ENCODE results near the gene ARHGEF3.
"Not testable (repeated sequence)": the region's sequence is repeated elsewhere in the genome, so short reads cannot be mapped to it uniquely, and the experiment has no call there.

Gene ARHGEF3

DNA sequence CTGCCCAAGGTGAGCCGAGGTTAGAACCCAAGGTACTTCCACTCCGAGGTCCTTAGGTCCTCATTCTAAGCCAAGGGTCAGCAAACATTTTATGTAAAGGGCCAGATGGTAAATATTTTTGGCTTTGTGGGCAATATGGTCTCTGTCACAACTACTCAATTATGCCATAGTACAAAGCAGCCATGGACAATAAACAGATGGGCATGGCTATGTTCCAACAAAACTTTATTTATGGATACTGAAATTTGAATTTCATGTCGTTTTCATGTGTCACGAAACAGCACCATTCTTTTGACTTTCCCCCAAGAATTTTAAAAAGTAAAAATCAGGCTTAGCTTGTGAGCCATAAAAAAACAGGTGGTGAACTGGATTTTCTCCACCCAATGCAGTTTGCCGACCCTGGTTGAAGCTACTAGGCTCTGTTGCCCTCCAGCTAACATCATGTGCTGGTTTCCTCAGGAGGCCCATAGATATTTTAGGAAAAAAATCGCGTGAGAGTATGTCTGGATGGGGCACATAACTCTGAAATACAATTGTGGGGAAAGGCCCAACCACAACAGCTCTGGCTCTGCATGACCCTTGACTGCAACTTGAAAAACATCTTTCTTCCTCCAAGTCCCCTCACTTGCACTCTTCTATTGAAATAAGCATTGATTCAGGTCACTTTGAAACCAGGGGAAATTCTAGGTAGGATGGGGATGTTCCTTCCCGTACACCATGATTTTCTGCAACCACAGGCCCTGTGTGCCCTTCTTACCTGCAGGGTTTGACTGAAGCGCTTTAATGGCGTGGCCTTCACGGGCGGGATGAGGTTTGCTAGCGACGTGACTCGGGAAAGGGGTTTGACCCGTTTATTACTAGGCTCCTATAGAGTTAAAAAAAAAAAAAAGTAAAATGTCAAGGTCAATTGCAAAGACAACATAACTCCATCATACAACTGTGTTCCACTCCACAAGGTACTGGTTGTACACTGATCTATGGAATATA is 28.5 kb downstream of the ARHGEF3 start:
- DNase-seq (ENCODE audit: low spot score): no peak

GRCh38 chr3:56771376-56771775 is 30.4 kb downstream of the ARHGEF3 start:
- no peak for DNase-seq (ENCODE audit: low spot score)

- no peak for DNase-seq (ENCODE audit: low spot score)
Measured at GRCh38 chr3:56769116-56769707, 32.5 kb downstream of the ARHGEF3 start.

DNA sequence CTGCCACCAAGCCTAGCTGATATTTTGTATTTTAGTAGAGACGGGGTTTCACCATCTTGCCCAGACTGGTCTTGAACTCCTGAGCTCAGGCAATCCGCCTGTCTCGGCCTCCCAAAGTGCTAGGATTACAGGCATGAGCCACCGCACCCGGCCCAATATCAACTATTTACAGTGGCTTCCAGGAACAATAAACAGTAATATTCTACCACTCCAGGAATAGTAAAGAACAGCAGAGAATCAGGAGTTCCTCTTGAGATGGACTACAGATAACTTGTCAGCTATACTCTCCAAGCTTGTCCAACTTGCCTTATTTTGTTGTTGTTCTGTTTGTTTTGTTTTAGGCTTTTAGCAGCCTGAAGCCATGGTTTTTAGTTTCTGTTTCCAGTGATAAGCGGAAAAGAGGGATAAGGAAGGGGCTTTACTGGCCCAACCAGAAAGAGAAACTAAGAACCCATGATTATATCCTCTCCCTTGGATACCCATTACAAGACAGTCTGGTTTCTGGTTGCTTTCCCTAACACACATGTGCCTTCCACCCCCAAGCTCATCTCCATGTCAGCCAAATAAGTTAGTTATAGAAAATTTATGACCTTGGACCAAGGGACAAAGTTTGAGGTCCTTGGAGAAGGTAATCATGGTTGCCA is 36.7 kb downstream of the ARHGEF3 start:
- no peak for DNase-seq (ENCODE audit: low spot score)

DNA sequence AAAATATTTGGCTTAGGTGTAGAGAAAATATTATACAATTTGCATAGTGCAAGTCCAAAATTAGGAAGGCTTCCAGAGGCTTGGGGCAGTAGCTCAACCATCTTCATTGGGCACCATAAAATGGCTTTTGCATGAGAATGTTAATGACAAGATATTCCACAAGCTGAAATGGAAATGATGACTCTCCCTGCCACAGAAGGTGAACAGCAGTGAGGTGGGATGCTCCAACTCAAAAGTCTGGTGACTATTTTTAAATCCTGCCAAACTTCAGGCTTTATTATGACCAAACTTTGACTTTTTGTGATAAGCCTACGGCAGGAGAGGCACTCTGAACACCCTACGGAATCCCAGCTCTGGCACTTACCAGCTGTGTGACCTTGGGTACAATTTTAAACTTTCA is 37.6 kb downstream of the ARHGEF3 start:
- no peak for DNase-seq (ENCODE audit: low spot score)

DNA sequence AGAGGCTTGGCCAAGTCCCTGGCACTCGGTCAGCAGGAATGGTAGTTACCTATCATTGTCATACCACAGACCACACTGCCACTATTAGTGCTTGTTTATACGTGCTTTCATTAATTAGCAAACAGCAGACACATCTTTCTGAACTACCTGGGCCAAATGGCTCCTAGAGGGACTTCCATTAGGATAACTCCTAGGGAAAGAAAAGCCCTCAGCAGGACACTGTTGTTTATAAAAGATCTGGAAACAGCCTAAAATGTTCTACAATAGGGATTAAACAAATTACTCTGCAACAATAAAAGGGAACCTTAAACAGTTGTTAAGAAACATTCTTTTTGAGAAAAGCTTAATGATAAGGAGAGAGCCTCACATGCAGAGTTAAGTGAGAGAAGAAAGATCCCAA is 38.5 kb downstream of the ARHGEF3 start:
- DNase-seq (ENCODE audit: low spot score): no peak

- DNase-seq (ENCODE audit: low spot score): no peak
Measured at GRCh38 chr3:56762718-56763117, 39.0 kb downstream of the ARHGEF3 start.

DNA sequence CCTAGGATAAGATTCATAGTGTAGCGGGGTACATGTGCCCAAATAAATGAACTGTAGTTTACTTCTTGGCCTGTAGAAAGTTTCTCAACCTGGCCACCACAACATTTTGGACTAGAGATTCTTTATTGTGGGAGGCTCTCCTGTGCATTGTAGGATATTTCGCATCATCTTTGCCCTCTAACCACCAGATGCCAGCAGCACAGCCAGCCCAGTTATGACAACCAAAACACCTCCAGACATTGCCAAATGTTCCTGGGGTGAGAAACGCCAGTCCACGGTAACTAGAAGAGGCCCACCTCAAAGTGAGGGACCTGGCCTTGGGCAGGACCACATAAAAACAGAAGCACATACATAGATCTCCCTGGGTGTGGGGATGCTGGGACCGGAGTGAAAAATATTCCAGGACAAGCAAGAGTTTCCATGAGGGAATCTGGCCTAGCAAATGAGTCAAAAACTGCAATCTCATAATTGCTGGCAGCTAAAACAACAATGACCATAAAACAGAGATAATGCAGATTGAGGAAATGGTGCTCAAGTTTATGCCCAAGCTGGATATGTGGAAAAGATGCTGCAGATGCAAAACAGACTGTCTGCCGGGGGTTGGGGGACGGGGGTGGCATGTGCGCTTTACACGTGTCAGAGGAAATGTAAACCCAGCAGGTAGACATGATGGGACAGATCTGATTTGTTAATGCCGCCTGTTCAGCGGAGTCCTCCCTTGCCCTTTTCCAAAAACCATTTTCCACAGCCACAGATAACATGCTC is 39.7 kb downstream of the ARHGEF3 start:
- no peak for DNase-seq (ENCODE audit: low spot score)

DNA sequence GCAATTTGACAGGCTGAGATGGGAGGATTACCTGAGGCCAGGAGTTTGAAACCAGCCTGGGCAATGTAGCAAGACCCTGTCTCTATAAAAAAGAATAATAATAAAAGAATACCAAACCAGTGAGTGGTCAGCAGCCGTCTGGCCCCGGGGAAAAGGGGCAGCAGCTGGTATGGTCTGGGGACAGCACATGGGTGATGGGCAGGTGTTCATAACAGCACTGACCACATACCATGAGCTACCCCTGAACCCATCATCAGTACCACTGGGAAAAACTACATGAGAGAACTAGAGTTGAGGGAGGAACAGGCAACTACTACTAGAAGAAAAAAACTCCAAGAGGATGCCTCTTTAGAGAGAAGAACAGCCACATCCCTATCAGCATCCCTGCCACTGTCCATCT is 40.7 kb downstream of the ARHGEF3 start:
- no peak for DNase-seq (ENCODE audit: low spot score)

DNA sequence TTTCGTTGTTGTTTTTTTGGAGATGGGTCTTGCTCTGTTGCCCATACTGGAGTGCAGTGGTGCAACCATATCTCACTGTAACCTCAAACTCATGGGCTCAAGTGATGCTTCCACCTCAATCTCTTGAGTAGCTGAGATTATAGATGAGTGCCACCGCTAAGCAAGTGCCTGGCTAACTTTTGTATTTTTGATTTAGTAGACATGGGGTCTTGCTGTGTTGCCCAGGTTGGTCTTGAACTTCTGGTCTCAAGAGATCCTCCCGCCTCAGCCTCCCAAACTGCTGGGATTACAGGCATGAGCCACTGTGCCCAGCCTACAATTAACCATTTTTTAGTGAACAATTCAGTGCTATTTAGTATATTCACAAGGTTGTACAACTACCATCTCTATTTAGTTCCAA is 42.2 kb downstream of the ARHGEF3 start:
- no peak for DNase-seq (ENCODE audit: low spot score)

- no peak for DNase-seq (ENCODE audit: low spot score)
Measured at GRCh38 chr3:56758539-56758981, 43.2 kb downstream of the ARHGEF3 start.

GRCh38 chr3:56758042-56758441 is 43.7 kb downstream of the ARHGEF3 start:
- DNase-seq (ENCODE audit: low spot score): not testable (repeated sequence)

GRCh38 chr3:56754741-56755417 is 46.9 kb downstream of the ARHGEF3 start:
- DNase-seq (ENCODE audit: low spot score): no peak

DNA sequence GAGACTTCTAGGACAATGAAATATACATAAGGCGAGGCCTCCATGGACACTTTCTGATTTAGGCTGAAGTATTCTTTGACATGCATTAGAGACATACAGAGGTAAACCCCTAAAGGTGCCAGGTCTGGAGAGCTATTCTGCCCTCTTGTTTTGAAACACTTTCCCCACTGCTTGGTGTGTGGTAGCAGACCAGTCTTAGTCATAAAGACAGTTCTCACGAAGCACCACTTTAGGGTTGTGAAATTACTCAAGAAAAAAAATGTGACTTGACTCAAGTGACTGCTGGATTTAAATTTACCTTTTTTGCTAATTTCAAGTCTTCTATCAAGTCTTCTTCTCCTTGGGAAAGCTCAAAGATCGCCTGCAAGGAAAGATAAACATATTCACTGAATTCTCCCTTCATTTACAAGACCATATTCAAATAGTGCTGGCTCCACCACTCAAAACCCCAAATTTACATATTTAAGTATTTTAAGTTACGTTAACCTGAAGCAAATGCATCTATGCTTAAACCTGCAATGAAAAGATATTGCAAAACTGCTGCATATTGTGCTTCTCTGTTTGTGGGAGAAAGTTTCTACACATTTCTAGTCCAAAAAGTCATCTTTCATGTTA is 48.4 kb downstream of the ARHGEF3 start:
- no peak for DNase-seq (ENCODE audit: low spot score)

- DNase-seq (ENCODE audit: low spot score): no peak
Measured at GRCh38 chr3:56751056-56751707, 50.6 kb downstream of the ARHGEF3 start.

DNA sequence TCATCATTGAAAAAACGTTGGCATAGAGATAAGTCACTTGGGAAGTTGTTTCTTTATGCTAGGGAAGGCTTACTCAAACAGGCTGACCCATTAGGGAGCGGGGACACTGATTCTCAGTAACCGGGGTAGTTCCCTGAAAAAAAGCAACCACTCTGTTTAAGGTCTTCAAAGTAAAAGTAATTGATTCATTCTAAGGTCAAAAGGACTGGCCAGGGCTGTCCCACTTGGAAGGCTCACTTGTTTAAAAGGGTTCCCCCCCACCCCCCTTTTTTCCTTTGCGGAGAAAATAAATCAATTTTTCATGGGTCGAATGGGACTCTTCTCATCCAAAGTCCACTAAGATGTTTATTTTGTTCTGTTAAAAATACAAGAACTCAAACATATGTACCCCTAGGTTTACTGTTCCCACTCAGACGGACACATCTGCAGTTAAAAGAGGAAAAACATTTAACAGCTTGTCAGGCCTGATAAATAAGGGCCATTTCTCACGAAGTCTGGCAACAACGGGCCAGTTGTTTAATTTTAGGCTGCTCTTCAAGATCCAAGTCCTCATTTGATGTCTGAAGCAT is 53.0 kb downstream of the ARHGEF3 start:
- no peak for DNase-seq (ENCODE audit: low spot score)

- no peak for DNase-seq (ENCODE audit: low spot score)
Measured at GRCh38 chr3:56747150-56747549, 54.6 kb downstream of the ARHGEF3 start.

DNA sequence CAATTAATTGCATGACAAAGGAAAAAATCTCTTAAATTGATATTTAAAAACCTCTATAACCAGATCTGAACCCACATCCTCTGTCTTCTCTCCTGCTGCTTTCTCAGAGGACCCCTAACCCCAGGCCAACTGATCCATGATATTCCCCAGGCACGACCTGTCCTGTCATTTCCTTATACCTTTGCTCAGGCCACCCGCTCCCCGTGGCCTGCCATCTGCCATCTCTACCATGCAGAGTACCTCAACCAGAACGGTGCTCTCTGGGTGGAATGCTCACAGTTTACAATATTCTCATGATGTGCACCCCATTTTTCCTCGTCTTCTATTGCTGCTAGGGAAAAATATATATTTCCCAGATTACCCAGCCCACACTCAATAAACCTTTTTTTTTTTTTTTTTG is 57.7 kb downstream of the ARHGEF3 start:
- no peak for DNase-seq (ENCODE audit: low spot score)

DNA sequence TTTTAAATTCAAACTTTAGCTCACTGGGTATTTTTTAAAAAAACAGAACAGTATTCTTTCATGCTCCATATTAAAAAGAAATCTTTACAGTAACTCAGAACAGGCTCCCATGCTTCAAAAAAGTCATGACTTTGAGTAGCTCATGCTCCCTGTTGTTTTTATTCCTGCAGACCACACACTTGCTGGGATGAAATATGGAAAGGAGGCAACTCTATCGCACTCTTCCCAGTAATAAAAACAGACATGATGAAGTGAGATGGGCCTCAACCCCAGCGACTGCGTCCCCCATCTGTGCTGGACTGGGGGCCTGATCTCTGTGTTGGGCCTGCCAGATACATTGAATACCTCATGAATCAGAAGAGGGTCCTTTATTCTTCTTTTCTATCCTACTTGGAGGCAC is 58.9 kb downstream of the ARHGEF3 start:
- DNase-seq (ENCODE audit: low spot score): no peak

- DNase-seq (ENCODE audit: low spot score): no peak
Measured at GRCh38 chr3:56739036-56739435, 62.7 kb downstream of the ARHGEF3 start.
